WTC11 (cell line): ENCODE measurements around the gene RCE1. TPM values are rescaled to one million over a fixed set of nuclear protein-coding genes. Genes with fewer than 3 reads are reported as not detected.
A peak's percentile ranks its signal among the peaks of the same experiment; 100 is the strongest.

ENCODE experiments used
- ATAC-seq: fragments of 200-7000 bp; cut with Tn5 transposase; 2 replicates; pipeline ENCODE4 v1.10.0; 2021; ENCODE audit warnings: mild to moderate bottlenecking, moderate library complexity
- CTCF ChIA-PET: fragments of 300-600 bp; sonication (Branson Sonifier 250); formaldehyde crosslinking; loops from one replicate; lab custom pipeline; 2021; ENCODE audit warnings: antibody characterized with exemption; lab: Charles Lee
- POLR2A ChIA-PET: fragments of 350-600 bp; sonication (Branson Sonifier 250); formaldehyde crosslinking; loops from one replicate; lab custom pipeline; 2021; ENCODE audit warnings: antibody characterized with exemption; lab: Charles Lee
- DNase-seq: peaks from one replicate; pipeline ENCODE4 v3.0.0; 2021; ENCODE audit warnings: low spot score
- H3K27ac Mint-ChIP-seq: 2 replicates; pipeline ENCODE4 v1.8.0; 2021; ENCODE audit warnings: mixed read lengths
- H3K27me3 Mint-ChIP-seq: 2 replicates; pipeline ENCODE4 v1.8.0; 2021; ENCODE audit warnings: low read depth, mild to moderate bottlenecking, moderate library complexity, mixed read lengths
- H3K36me3 Mint-ChIP-seq: 2 replicates; pipeline ENCODE4 v1.8.0; 2021; ENCODE audit warnings: mixed read lengths
- H3K4me1 Mint-ChIP-seq: 2 replicates; pipeline ENCODE4 v1.8.0; 2022; ENCODE audit warnings: mixed read lengths
- H3K4me3 Mint-ChIP-seq: 2 replicates; pipeline ENCODE4 v1.8.0; 2021; ENCODE audit warnings: mild to moderate bottlenecking, moderate library complexity, mixed read lengths
- H3K9me3 Mint-ChIP-seq: 2 replicates; pipeline ENCODE4 v1.8.0; 2021; ENCODE audit warnings: mixed read lengths
- ATF3 ChIP-seq: sonication (generic); formaldehyde crosslinking; conservative IDR thresholded peaks from 2 replicates; pipeline ENCODE4 v1.8.1; 2022; ENCODE audit warnings: mild to moderate bottlenecking, missing genetic modification reagents
- CBFB ChIP-seq: sonication (generic); formaldehyde crosslinking; IDR thresholded peaks from 2 replicates; pipeline ENCODE4 v1.8.1; 2022; ENCODE audit warnings: mild to moderate bottlenecking, low read depth, missing genetic modification reagents
- CREB1 ChIP-seq: sonication (generic); formaldehyde crosslinking; IDR thresholded peaks from 2 replicates; pipeline ENCODE4 v1.8.0; 2023; ENCODE audit warnings: mild to moderate bottlenecking, missing genetic modification reagents
- GTF2I ChIP-seq: fragments of 250-450 bp; sonication (Bioruptor Pico); conservative IDR thresholded peaks from 2 replicates; pipeline ENCODE4 v1.4.0; 2021; ENCODE audit warnings: mild to moderate bottlenecking
- HMGA2 ChIP-seq: fragments of 250-450 bp; sonication (Bioruptor Pico); IDR thresholded peaks from 2 replicates; pipeline ENCODE4 v1.4.0; 2021; ENCODE audit warnings: mild to moderate bottlenecking, moderate library complexity
- IRF1 ChIP-seq: sonication (generic); formaldehyde crosslinking; IDR thresholded peaks from 2 replicates; pipeline ENCODE4 v1.8.0; 2023; ENCODE audit warnings: missing genetic modification reagents
- IRF2 ChIP-seq: sonication (generic); formaldehyde crosslinking; IDR thresholded peaks from 2 replicates; pipeline ENCODE4 v1.8.0; 2022; ENCODE audit warnings: low read depth, missing genetic modification reagents, borderline replicate concordance
- JAZF1 ChIP-seq: fragments of 250-450 bp; sonication (Bioruptor Pico); IDR thresholded peaks from 2 replicates; pipeline ENCODE4 v1.9.0; 2021; ENCODE audit warnings: moderate library complexity, mild to moderate bottlenecking, inconsistent platforms
- KAT7 ChIP-seq: sonication (generic); formaldehyde crosslinking; IDR thresholded peaks from 2 replicates; pipeline ENCODE4 v1.8.1; 2023; ENCODE audit warnings: missing genetic modification reagents, mild to moderate bottlenecking, borderline replicate concordance
- MAX ChIP-seq: sonication (generic); formaldehyde crosslinking; IDR thresholded peaks from 2 replicates; pipeline ENCODE4 v1.8.0; 2022; ENCODE audit warnings: mild to moderate bottlenecking, missing genetic modification reagents
- MYBL2 ChIP-seq: sonication (generic); formaldehyde crosslinking; IDR thresholded peaks from 2 replicates; pipeline ENCODE4 v1.8.1; 2023; ENCODE audit warnings: mild to moderate bottlenecking, moderate library complexity, missing genetic modification reagents
- NFATC4 ChIP-seq: fragments of 250-450 bp; sonication (Bioruptor Pico); IDR thresholded peaks from 2 replicates; pipeline ENCODE4 v1.9.0; 2021; ENCODE audit warnings: mild to moderate bottlenecking
- RELA ChIP-seq: sonication (generic); formaldehyde crosslinking; IDR thresholded peaks from 2 replicates; pipeline ENCODE4 v1.8.1; 2022; ENCODE audit warnings: missing genetic modification reagents, mild to moderate bottlenecking, borderline replicate concordance
- TEAD1 ChIP-seq: sonication (generic); formaldehyde crosslinking; IDR thresholded peaks from 2 replicates; pipeline ENCODE4 v1.8.0; 2022; ENCODE audit warnings: mild to moderate bottlenecking, missing genetic modification reagents
- ZNF121 ChIP-seq: sonication (generic); formaldehyde crosslinking; IDR thresholded peaks from 2 replicates; pipeline ENCODE4 v1.8.0; 2023; ENCODE audit warnings: missing genetic modification reagents
- ZNF425 ChIP-seq: fragments of 250-450 bp; sonication (Bioruptor Pico); conservative IDR thresholded peaks from 2 replicates; pipeline ENCODE4 v1.9.0; 2021; ENCODE audit warnings: mild to moderate bottlenecking
- ZNF532 ChIP-seq: fragments of 250-450 bp; sonication (Bioruptor Pico); IDR thresholded peaks from 2 replicates; pipeline ENCODE4 v1.9.0; 2021; ENCODE audit warnings: mild to moderate bottlenecking, borderline replicate concordance
- ZNF671 ChIP-seq: fragments of 250-450 bp; sonication (Bioruptor Pico); IDR thresholded peaks from 2 replicates; pipeline ENCODE4 v1.8.0; 2021; ENCODE audit warnings: mild to moderate bottlenecking
- total RNA-seq: library from RNA; stranded (reverse); gene quantifications from 3 replicates; pipeline ENCODE4 v1.2.3, GENCODE V29; 2021
- TF ChIP-seq, protein P1 (sequence below): sonication (generic); formaldehyde crosslinking; IDR thresholded peaks from 2 replicates; pipeline ENCODE4 v1.8.0; 2023; ENCODE audit warnings: mild to moderate bottlenecking, missing genetic modification reagents
- TF ChIP-seq, protein P2 (sequence below): sonication (generic); formaldehyde crosslinking; IDR thresholded peaks from 2 replicates; pipeline ENCODE4 v1.8.0; 2022; ENCODE audit warnings: mild to moderate bottlenecking, missing genetic modification reagents
- TF ChIP-seq, protein P3 (sequence below): fragments of 250-450 bp; sonication (Bioruptor Pico); IDR thresholded peaks from 2 replicates; pipeline ENCODE4 v1.9.0; 2021; ENCODE audit warnings: mild to moderate bottlenecking

Gene RCE1
- total RNA-seq, 1 experiment from 2014 or later, result 34.6 TPM

DNA sequence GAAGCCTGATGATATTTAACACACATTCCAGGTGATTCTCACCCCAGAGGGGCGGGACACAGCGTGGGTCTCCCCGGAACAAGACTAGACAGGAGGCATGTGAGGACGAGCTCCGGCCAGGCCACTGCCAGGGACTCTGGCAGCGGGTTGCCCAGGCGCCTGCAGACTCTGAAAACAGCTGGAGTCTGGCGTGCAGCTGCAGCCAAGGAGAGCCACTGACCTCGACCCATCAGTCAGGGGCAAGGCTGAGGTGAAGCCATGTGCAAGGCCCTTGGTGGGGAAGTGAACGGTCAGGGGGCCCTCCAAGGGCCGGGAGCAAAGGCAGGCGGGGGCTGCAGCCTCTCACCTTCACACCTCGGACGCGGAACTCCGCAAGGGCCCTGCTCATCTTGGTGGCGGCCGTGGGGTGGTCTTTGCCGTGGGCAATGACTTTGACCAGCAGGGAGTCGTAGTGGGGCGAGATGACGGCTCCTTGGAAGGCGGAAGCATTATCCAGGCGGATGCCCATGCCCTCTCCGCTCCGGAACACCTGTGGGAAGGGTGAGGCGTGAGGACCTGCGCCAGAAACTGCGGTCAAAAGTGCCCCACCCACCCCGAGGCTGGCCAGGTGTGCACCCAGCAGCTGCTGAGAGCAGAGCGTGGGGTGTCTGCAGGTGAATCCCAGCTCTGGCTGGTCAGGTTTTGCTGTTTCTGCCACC, 20.3 kb downstream of the RCE1 start:
- TF ChIP-seq GTF2I (CRISPR knock-in tag), result no peak
- TF ChIP-seq HMGA2, result no peak
- no peak for TF ChIP-seq RELA
- TF ChIP-seq IRF1, result no peak
- TF ChIP-seq CREB1 (CRISPR knock-in tag), result no peak
- TF ChIP-seq, protein P1, sequence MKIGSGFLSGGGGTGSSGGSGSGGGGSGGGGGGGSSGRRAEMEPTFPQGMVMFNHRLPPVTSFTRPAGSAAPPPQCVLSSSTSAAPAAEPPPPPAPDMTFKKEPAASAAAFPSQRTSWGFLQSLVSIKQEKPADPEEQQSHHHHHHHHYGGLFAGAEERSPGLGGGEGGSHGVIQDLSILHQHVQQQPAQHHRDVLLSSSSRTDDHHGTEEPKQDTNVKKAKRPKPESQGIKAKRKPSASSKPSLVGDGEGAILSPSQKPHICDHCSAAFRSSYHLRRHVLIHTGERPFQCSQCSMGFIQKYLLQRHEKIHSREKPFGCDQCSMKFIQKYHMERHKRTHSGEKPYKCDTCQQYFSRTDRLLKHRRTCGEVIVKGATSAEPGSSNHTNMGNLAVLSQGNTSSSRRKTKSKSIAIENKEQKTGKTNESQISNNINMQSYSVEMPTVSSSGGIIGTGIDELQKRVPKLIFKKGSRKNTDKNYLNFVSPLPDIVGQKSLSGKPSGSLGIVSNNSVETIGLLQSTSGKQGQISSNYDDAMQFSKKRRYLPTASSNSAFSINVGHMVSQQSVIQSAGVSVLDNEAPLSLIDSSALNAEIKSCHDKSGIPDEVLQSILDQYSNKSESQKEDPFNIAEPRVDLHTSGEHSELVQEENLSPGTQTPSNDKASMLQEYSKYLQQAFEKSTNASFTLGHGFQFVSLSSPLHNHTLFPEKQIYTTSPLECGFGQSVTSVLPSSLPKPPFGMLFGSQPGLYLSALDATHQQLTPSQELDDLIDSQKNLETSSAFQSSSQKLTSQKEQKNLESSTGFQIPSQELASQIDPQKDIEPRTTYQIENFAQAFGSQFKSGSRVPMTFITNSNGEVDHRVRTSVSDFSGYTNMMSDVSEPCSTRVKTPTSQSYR (CRISPR knock-in tag), result no peak
- no peak for TF ChIP-seq ATF3 (CRISPR knock-in tag)
- no peak for TF ChIP-seq ZNF425 (CRISPR knock-in tag)
- TF ChIP-seq JAZF1 (CRISPR knock-in tag), result no peak
- no peak for TF ChIP-seq KAT7
- TF ChIP-seq MAX (CRISPR knock-in tag), result no peak
- TF ChIP-seq ZNF121 (CRISPR knock-in tag), result no peak
- TF ChIP-seq, all 79 proteins: peak for 0
- Mint-ChIP-seq H3K27me3 (no peaks in the 10 kb centered on the region), H3K4me3 (no peak overlapping the region), H3K9me3 (no peaks in the 10 kb centered on the region), H3K4me1 (0 out of 2 replicates have a peak, but pooled peaks cover 3% of the 10 kb centered on the region), H3K36me3 (no peaks in the 10 kb centered on the region), H3K27ac (no peak overlapping the region)
- ATAC-seq (no peak), DNase-seq (no peak)
- CTCF ChIA-PET, result interaction anchor here (0.8 to 2.6 kb wide), 3 partner anchors 12 to 113 kb away, joined by 5 to 9 read pairs (median 7); no protein-coding TSS in a partner anchor
- POLR2A ChIA-PET, result interaction anchor here (0.5 kb wide), 1 partner anchor 325 kb away, joined by 3 read pairs; no protein-coding TSS in a partner anchor

DNA sequence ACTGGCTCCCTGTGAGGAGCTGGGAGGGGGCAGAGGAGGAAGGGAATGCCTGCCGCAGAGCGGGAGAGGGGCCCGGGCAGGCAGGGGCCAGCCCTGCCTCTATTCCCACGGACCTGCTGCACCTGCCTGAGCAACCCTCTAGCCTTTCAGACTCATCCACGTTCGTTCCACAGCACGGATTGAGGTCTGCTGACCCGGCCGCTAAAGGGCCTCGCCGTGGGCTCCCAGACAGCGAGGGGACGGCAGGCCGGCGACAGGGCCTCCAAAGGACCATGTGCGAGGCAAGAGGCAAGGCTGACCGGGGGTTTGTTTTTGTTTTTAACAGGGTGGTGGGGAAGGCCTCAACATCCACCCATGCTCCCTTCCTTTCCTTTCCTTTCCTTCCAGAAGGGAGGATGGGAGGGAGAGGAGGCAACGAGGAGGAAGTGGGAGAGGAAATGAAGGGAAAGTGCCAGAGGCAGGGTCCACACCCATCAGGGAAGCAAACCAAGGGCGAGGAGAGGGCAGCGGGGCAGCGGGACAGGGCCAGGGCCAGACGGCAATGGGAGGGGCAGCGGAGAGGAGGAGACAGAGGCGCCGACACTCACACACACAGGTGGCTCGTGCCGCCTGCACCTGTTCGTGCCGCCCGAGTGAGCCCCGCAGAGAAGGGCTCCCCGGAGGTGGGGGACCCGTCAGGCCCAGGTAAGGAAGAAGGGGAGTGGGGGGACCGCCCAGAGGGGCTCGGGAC, 21.1 kb downstream of the RCE1 start:
- no peaks in the 10 kb centered on the region for H3K27me3 Mint-ChIP-seq
- DNase-seq (no peak), ATAC-seq (no peak)
- no peaks in the 10 kb centered on the region for H3K9me3 Mint-ChIP-seq
- H3K4me3 Mint-ChIP-seq, result no peak overlapping the region
- CTCF ChIA-PET, result interaction anchor here (0.7 to 2.6 kb wide), 6 partner anchors 9 to 157 kb away, joined by 3 to 18 read pairs (median 8); no protein-coding TSS in a partner anchor
- H3K36me3 Mint-ChIP-seq, result no peaks in the 10 kb centered on the region
- peaks cover 10% of the 10 kb centered on the region for H3K4me1 Mint-ChIP-seq
- POLR2A ChIA-PET, result interaction anchor here (0.5 to 1.2 kb wide), 2 partner anchors 8 to 326 kb away, joined by 3 to 7 read pairs; no protein-coding TSS in a partner anchor
- peak overlapping the region; percentile 74 for H3K27ac Mint-ChIP-seq
- TF ChIP-seq NFATC4 (CRISPR knock-in tag) (no peak), ZNF671 (no peak), TEAD1 (CRISPR knock-in tag) (no peak), CBFB (CRISPR knock-in tag) (no peak), MYBL2 (CRISPR knock-in tag) (no peak), ATF3 (CRISPR knock-in tag) (no peak), ZNF532 (CRISPR knock-in tag) (no peak), IRF2 (CRISPR knock-in tag) (no peak)
- TF ChIP-seq, protein P2, sequence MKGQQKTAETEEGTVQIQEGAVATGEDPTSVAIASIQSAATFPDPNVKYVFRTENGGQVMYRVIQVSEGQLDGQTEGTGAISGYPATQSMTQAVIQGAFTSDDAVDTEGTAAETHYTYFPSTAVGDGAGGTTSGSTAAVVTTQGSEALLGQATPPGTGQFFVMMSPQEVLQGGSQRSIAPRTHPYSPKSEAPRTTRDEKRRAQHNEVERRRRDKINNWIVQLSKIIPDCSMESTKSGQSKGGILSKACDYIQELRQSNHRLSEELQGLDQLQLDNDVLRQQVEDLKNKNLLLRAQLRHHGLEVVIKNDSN (CRISPR knock-in tag), result no peak
- TF ChIP-seq, protein P3, sequence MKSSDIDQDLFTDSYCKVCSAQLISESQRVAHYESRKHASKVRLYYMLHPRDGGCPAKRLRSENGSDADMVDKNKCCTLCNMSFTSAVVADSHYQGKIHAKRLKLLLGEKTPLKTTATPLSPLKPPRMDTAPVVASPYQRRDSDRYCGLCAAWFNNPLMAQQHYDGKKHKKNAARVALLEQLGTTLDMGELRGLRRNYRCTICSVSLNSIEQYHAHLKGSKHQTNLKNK (CRISPR knock-in tag), result no peak
